Hepatocyte (in vitro differentiated cells): ENCODE results near the gene GMDS. TPM values are rescaled to one million over a fixed set of nuclear protein-coding genes. Genes with fewer than 3 reads are reported as not detected.

Experiments
- DNase-seq: peaks from one replicate; pipeline ENCODE4 v3.0.0-alpha.2; 2016; ENCODE audit warnings: low spot score
- H2AFZ ChIP-seq: fragments of 200-600 bp; sonication (generic); 2 replicates; pipeline ENCODE4 v1.6.0; 2016; ENCODE audit warnings: antibody characterized with exemption, mild to moderate bottlenecking
- H3K27ac ChIP-seq: fragments of 200-600 bp; sonication (generic); 2 replicates; pipeline ENCODE4 v1.5.1; 2016; ENCODE audit warnings: mild to moderate bottlenecking
- H3K27me3 ChIP-seq: fragments of 200-600 bp; sonication (generic); 2 replicates; pipeline ENCODE4 v1.6.1; 2016
- H3K36me3 ChIP-seq: fragments of 200-600 bp; sonication (generic); replicated peaks from 2 replicates; pipeline ENCODE4 v1.5.1; 2016; ENCODE audit warnings: low read depth; ENCODE audit not compliant: insufficient read depth
- H3K4me1 ChIP-seq: fragments of 200-600 bp; sonication (generic); 2 replicates; pipeline ENCODE4 v1.5.1; 2016; ENCODE audit warnings: mild to moderate bottlenecking, moderate library complexity; ENCODE audit not compliant: insufficient read depth
- H3K4me2 ChIP-seq: fragments of 200-600 bp; sonication (generic); 2 replicates; pipeline ENCODE4 v1.6.0; 2016
- H3K4me3 ChIP-seq: fragments of 200-600 bp; sonication (generic); 2 replicates; pipeline ENCODE4 v1.5.1; 2016; ENCODE audit warnings: mild to moderate bottlenecking
- H3K79me2 ChIP-seq: fragments of 200-600 bp; sonication (generic); 2 replicates; pipeline ENCODE4 v1.6.0; 2017; ENCODE audit warnings: mild to moderate bottlenecking
- H3K9me2 ChIP-seq: fragments of 200-600 bp; sonication (generic); replicated peaks from 2 replicates; pipeline ENCODE4 v1.6.0; 2017; ENCODE audit warnings: mild to moderate bottlenecking; ENCODE audit not compliant: insufficient read depth
- H3K9me3 ChIP-seq: fragments of 200-600 bp; sonication (generic); 2 replicates; pipeline ENCODE4 v1.5.1; 2016; ENCODE audit warnings: low read depth, mild to moderate bottlenecking
- H4K20me1 ChIP-seq: fragments of 200-600 bp; sonication (generic); 2 replicates; pipeline ENCODE4 v1.6.0; 2016; ENCODE audit warnings: mild to moderate bottlenecking; ENCODE audit not compliant: insufficient read depth, poor library complexity, severe bottlenecking
- CTCF ChIP-seq: fragments of 200-600 bp; sonication (generic); IDR thresholded peaks from 2 replicates; pipeline ENCODE4 v1.5.1; 2016; ENCODE audit warnings: antibody characterized with exemption, mild to moderate bottlenecking; ENCODE audit not compliant: poor library complexity
- EZH2 ChIP-seq: fragments of 200-600 bp; sonication (generic); IDR thresholded peaks from 2 replicates; pipeline ENCODE4 v1.6.1; 2016; ENCODE audit warnings: antibody characterized with exemption, mild to moderate bottlenecking, borderline replicate concordance
- EZH2phosphoT487 ChIP-seq: fragments of 200-600 bp; sonication (generic); IDR thresholded peaks from one replicate; pipeline ENCODE4 v1.6.1; 2018; ENCODE audit warnings: antibody characterized with exemption, mild to moderate bottlenecking, low read depth, moderate library complexity; ENCODE audit not compliant: unreplicated experiment, severe bottlenecking
- WGBS: methylation state at CpG from one replicate; pipeline ENCODE4 v1.1.6; 2016; ENCODE audit warnings: low lambda C conversion rate; ENCODE audit errors: missing lambda C conversion rate; 5-methylcytosine and 5-hydroxymethylcytosine counted together
- polyA plus RNA-seq: library from polyadenylated mRNA; unstranded; fragments of >200 nt; fragmentation: Nextera tagmentation; extraction: Ambion mirVana; gene quantifications from 2 replicates; pipeline ENCODE4 v1.2.1, GENCODE V29; 2016
- total RNA-seq: library from RNA; depleted of rRNA; stranded (reverse); fragments of >200 nt; gene quantifications from 2 replicates; pipeline ENCODE4 v1.2.3, GENCODE V29; 2014

GMDS gene
- total and polyA plus RNA-seq, 2 experiments from 2014 or later: 20.7 to 32.6 TPM

DNA sequence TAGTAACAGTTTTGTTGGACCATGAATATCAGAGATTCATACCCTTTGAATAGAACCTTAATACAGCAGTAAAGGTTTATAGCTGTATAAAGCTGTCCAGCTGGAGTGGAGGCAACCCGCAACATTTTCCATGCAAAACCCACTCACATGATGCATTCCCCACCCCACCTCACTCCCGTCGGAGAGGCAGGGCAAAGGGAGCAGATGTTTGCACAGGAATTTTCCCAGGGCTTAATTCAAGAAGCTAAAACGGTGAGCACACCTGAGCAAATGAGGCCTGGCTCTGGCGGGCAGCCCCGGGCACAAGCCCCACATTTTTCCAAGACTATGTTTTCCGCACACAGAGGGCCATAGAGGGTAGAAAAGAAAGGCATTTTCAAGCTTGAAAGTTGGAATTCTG is 444.0 kb downstream of the GMDS start:
- Histone ChIP-seq H3K4me2 (no peak overlapping the region), H3K9me3 (no peaks in the 10 kb centered on the region), H3K9me2 (no peaks in the 10 kb centered on the region), H3K27me3 (no peaks in the 10 kb centered on the region), H2AFZ (no peak overlapping the region), H3K36me3 (no peaks in the 10 kb centered on the region), H3K4me1 (peaks cover 19% of the 10 kb centered on the region), H3K79me2 (no peaks in the 10 kb centered on the region), H4K20me1 (no peaks in the 10 kb centered on the region), H3K27ac (no peak overlapping the region), H3K4me3 (no peak overlapping the region)
- DNase-seq: no peak
- no peak for TF ChIP-seq CTCF
- no peak for TF ChIP-seq EZH2phosphoT487
- WGBS: 50% methylated on average over 7 of the region's 7 CpGs

GRCh38 chr6:1800845-1801244 is 444.6 kb downstream of the GMDS start:
- H3K4me3 ChIP-seq: no peak overlapping the region
- no peaks in the 10 kb centered on the region for H3K79me2 ChIP-seq
- no peak for TF ChIP-seq EZH2phosphoT487
- TF ChIP-seq EZH2: no peak
- no peaks in the 10 kb centered on the region for H3K36me3 ChIP-seq
- H3K27ac ChIP-seq: no peak overlapping the region
- WGBS: 89% methylated on average over 4 of the region's 4 CpGs
- no peaks in the 10 kb centered on the region for H3K9me3 ChIP-seq
- DNase-seq: no peak
- H3K4me1 ChIP-seq: peaks cover 19% of the 10 kb centered on the region
- H3K9me2 ChIP-seq: no peaks in the 10 kb centered on the region
- no peaks in the 10 kb centered on the region for H3K27me3 ChIP-seq
- no peaks in the 10 kb centered on the region for H4K20me1 ChIP-seq
- H2AFZ ChIP-seq: no peak overlapping the region
- H3K4me2 ChIP-seq: no peak overlapping the region

- no peaks in the 10 kb centered on the region for H3K27me3 ChIP-seq
- no peak overlapping the region for H3K4me3 ChIP-seq
These were observed 446.5 kb downstream of the GMDS start for GRCh38 chr6:1798965-1799325.

More at GRCh38 chr6:1798965-1799325, 446.5 kb downstream of the GMDS start:
- whole genome bisulfite sequencing: 97% methylated on average over 8 of the region's 8 CpGs
- H3K79me2 ChIP-seq: no peaks in the 10 kb centered on the region
- no peaks in the 10 kb centered on the region for H3K36me3 ChIP-seq
- no peak overlapping the region for H3K4me2 ChIP-seq
- no peaks in the 10 kb centered on the region for H4K20me1 ChIP-seq
- H3K27ac ChIP-seq: no peak overlapping the region
- no peak for TF ChIP-seq EZH2
- no peak for TF ChIP-seq EZH2phosphoT487
- no peak for TF ChIP-seq CTCF
- peaks cover 19% of the 10 kb centered on the region for H3K4me1 ChIP-seq
- no peak overlapping the region for H2AFZ ChIP-seq
- no peaks in the 10 kb centered on the region for H3K9me3 ChIP-seq
- DNase-seq: no peak
- no peaks in the 10 kb centered on the region for H3K9me2 ChIP-seq
